Measurements from ENCODE around the gene KDM2A. TPM values are rescaled to one million over a fixed set of nuclear protein-coding genes. Genes with fewer than 3 reads are reported as not detected.

The KDM2A gene
- total RNA-seq, 1 experiment from 2014 or later = 50.4 TPM

DNA sequence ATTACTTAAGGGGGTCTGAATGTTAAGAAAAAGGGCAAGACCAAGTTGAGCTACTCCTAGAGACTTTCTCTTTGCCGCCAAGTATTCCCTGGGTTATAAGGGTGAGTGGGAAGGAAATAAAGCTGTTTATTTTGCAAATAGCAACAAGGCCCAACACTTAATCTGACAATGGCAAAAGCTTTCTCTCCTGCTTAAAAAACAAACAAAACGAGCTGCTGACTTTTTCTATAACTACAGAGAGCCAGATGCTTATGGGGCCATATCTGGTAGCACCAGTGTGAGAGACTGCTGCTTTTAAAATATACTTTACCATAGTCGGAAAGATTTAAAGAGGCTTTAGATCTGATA, 2.3 kb upstream of the KDM2A start:
- Histone ChIP-seq H4K20me1 (ENCODE audit: insufficient read depth) (no peaks in the 10 kb centered on the region), H3K4me2 (ENCODE audit: low read length) (no peak overlapping the region), H3K79me2 (ENCODE audit: insufficient read depth, low read length) (peaks cover 22% of the 10 kb centered on the region), H3K4me3 (replicated peaks in 1 of 2; ENCODE audit: low read depth in 1 of 2, low read length in 2 of 2) (no peak overlapping the region), H3K9me3 (ENCODE audit: control insufficient read depth in 1 of 2, insufficient read depth in 1 of 2, low read depth in 1 of 2, low read length in 2 of 2) (no peaks in the 10 kb centered on the region), H3K27me3 (ENCODE audit: insufficient read depth, low read length) (no peaks in the 10 kb centered on the region), H2AFZ (ENCODE audit: low read depth, low read length, poor library complexity, severe bottlenecking) (no peak overlapping the region), H3K9ac (ENCODE audit: low read length) (no peak overlapping the region), H3K36me3 (ENCODE audit: control insufficient read depth in 1 of 2, insufficient read depth in 2 of 2, low read length in 2 of 2) (peaks cover 0 to 3% of the 10 kb centered on the region in 2 experiments; a peak in 2 of 4 replicates), H3K27ac (ENCODE audit: low read depth, low read length) (no peak overlapping the region), H3K4me1 (ENCODE audit: control insufficient read depth in 1 of 2, insufficient read depth in 2 of 2, low read length in 2 of 2) (peaks cover 7 to 16% of the 10 kb centered on the region in 2 experiments), H3K9me2 (ENCODE audit: insufficient read depth) (no peaks in the 10 kb centered on the region)
- no peak for ATAC-seq
- BruUV-seq (replicated peaks) = no TSS peak
- ChIA-PET RAD21 (ENCODE audit: low non-redundant PET in 1 of 2, low total read pairs in 2 of 2, uncharacterized antibody in 2 of 2, unreplicated experiment in 2 of 2) (no interaction called here), CTCF (interaction anchor here (0.7 kb wide), 1 partner anchor 36 kb away, joined by 3 read pairs; no protein-coding TSS in a partner anchor), POLR2A (no interaction called here)
- intact Hi-C loops (cut with micrococcal nuclease) = no loop called here
- DNase-seq (ENCODE audit: low read depth, low spot score) = no peak
- TF ChIP-seq POLR2AphosphoS5 (IDR thresholded peaks at IDR 0.05; ENCODE audit: low read depth, low read length) (no peak), POLR2A (IDR thresholded peaks at IDR 0.05; ENCODE audit: borderline replicate concordance, extremely low read depth, insufficient read depth, insufficient read length) (no peak), ELF1 (IDR thresholded peaks at IDR 0.05; ENCODE audit: borderline replicate concordance, low read depth) (no peak), SRF (IDR thresholded peaks at IDR 0.05; ENCODE audit: low read depth) (no peak), CBX3 (IDR thresholded peaks at IDR 0.05; ENCODE audit: low read depth) (no peak), RAD21 (IDR thresholded peaks at IDR 0.05; ENCODE audit: low read depth) (no peak), ZNF274 (IDR thresholded peaks at IDR 0.05; ENCODE audit: low read depth, low read length) (no peak), CEBPB (IDR thresholded peaks at IDR 0.05; ENCODE audit: low read depth) (no peak), EZH2 (IDR thresholded peaks at IDR 0.05) (no peak), YY1 (IDR thresholded peaks at IDR 0.05; ENCODE audit: extremely low read depth, insufficient replicate concordance, low read depth, low read length) (no peak)
- TF ChIP-seq, protein P1, sequence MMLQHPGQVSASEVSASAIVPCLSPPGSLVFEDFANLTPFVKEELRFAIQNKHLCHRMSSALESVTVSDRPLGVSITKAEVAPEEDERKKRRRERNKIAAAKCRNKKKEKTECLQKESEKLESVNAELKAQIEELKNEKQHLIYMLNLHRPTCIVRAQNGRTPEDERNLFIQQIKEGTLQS (IDR thresholded peaks at IDR 0.05) = no peak

DNA sequence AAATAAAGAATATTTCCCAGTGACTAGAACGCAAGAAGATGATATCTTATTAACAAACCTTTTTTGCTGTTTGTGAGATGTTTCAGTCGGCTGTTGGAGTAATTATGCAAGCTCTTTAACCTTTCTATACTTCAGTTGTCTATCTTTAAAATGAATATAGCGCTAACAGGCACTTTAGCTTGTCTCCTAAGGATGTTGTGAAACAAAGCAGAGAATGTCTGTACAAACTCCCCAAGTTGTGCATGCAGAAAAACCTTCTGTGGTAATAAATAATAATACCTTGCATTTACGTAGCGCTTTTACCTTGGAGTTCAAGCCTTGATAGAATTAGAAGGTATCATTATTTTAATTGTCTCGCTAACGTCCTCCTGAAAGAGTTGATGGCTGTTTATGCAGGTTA, 1.9 kb upstream of the KDM2A start:
- Histone ChIP-seq H2AFZ (ENCODE audit: low read depth, low read length, poor library complexity, severe bottlenecking) (no peak overlapping the region), H3K9me3 (ENCODE audit: control insufficient read depth in 1 of 2, insufficient read depth in 1 of 2, low read depth in 1 of 2, low read length in 2 of 2) (no peaks in the 10 kb centered on the region), H3K4me3 (replicated peaks in 1 of 2; ENCODE audit: low read depth in 1 of 2, low read length in 2 of 2) (no peak overlapping the region), H3K9ac (ENCODE audit: low read length) (no peak overlapping the region), H3K27ac (ENCODE audit: low read depth, low read length) (no peak overlapping the region), H3K9me2 (ENCODE audit: insufficient read depth) (no peaks in the 10 kb centered on the region), H3K27me3 (ENCODE audit: insufficient read depth, low read length) (no peaks in the 10 kb centered on the region), H3K4me2 (ENCODE audit: low read length) (no peak overlapping the region), H4K20me1 (ENCODE audit: insufficient read depth) (no peaks in the 10 kb centered on the region), H3K4me1 (ENCODE audit: control insufficient read depth in 1 of 2, insufficient read depth in 2 of 2, low read length in 2 of 2) (peaks cover 7 to 16% of the 10 kb centered on the region in 2 experiments), H3K79me2 (ENCODE audit: insufficient read depth, low read length) (peaks cover 26% of the 10 kb centered on the region), H3K36me3 (ENCODE audit: control insufficient read depth in 1 of 2, insufficient read depth in 2 of 2, low read length in 2 of 2) (peaks cover 0 to 7% of the 10 kb centered on the region in 2 experiments; a peak in 2 of 4 replicates)
- ChIA-PET RAD21 (ENCODE audit: low non-redundant PET in 1 of 2, low total read pairs in 2 of 2, uncharacterized antibody in 2 of 2, unreplicated experiment in 2 of 2) (no interaction called here), CTCF (no interaction called here), POLR2A (no interaction called here)
- DNase-seq (ENCODE audit: low read depth, low spot score) = no peak
- BruUV-seq (replicated peaks) = no TSS peak
- no peak for ATAC-seq
- no peak for TF ChIP-seq CBX3 (IDR thresholded peaks at IDR 0.05; ENCODE audit: low read depth)
- no peak for TF ChIP-seq POLR2AphosphoS5 (IDR thresholded peaks at IDR 0.05; ENCODE audit: low read depth, low read length)
- no peak for TF ChIP-seq EGR1 (IDR thresholded peaks at IDR 0.05; ENCODE audit: low read depth)
- TF ChIP-seq TCF7L2 (IDR thresholded peaks at IDR 0.05; ENCODE audit: borderline replicate concordance, extremely low read depth, insufficient read depth, insufficient read length) = no peak
- no peak for TF ChIP-seq SRF (IDR thresholded peaks at IDR 0.05; ENCODE audit: low read depth)
- TF ChIP-seq, protein P1 (IDR thresholded peaks at IDR 0.05) = no peak
- no peak for TF ChIP-seq RAD21 (IDR thresholded peaks at IDR 0.05; ENCODE audit: low read depth)
- no peak for TF ChIP-seq ZNF274 (IDR thresholded peaks at IDR 0.05; ENCODE audit: low read depth, low read length)
- TF ChIP-seq, protein P2, sequence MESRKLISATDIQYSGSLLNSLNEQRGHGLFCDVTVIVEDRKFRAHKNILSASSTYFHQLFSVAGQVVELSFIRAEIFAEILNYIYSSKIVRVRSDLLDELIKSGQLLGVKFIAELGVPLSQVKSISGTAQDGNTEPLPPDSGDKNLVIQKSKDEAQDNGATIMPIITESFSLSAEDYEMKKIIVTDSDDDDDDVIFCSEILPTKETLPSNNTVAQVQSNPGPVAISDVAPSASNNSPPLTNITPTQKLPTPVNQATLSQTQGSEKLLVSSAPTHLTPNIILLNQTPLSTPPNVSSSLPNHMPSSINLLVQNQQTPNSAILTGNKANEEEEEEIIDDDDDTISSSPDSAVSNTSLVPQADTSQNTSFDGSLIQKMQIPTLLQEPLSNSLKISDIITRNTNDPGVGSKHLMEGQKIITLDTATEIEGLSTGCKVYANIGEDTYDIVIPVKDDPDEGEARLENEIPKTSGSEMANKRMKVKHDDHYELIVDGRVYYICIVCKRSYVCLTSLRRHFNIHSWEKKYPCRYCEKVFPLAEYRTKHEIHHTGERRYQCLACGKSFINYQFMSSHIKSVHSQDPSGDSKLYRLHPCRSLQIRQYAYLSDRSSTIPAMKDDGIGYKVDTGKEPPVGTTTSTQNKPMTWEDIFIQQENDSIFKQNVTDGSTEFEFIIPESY (IDR thresholded peaks at IDR 0.05; ENCODE audit: extremely low read depth, insufficient replicate concordance, low read length) = no peak
- no peak for TF ChIP-seq EZH2 (IDR thresholded peaks at IDR 0.05)
- no peak for TF ChIP-seq ZFX (IDR thresholded peaks at IDR 0.05)
- no peak for TF ChIP-seq SP1 (IDR thresholded peaks at IDR 0.05; ENCODE audit: low read depth)
- no peak for TF ChIP-seq EZH2phosphoT487 (IDR thresholded peaks at IDR 0.05; ENCODE audit: borderline replicate concordance)
- no peak for TF ChIP-seq JUND (IDR thresholded peaks at IDR 0.05)
- intact Hi-C loops (cut with micrococcal nuclease) = no loop called here

Data from HCT116 (cell line).